GM10266 (cell line): ENCODE data around the gene RUNDC1.
A peak's percentile ranks its signal among the peaks of the same experiment; 100 is the strongest.

Source experiments
- DNase-seq: peaks from one replicate; pipeline ENCODE4 v3.0.0; 2012; ENCODE audit errors: extremely low spot score
- CTCF ChIP-seq: IDR thresholded peaks from 2 replicates; pipeline ENCODE4 v1.5.1; 2012; ENCODE audit warnings: mild to moderate bottlenecking, low read depth; ENCODE audit not compliant: control insufficient read depth, insufficient read depth; ENCODE audit errors: missing control alignments

RUNDC1 gene

DNA sequence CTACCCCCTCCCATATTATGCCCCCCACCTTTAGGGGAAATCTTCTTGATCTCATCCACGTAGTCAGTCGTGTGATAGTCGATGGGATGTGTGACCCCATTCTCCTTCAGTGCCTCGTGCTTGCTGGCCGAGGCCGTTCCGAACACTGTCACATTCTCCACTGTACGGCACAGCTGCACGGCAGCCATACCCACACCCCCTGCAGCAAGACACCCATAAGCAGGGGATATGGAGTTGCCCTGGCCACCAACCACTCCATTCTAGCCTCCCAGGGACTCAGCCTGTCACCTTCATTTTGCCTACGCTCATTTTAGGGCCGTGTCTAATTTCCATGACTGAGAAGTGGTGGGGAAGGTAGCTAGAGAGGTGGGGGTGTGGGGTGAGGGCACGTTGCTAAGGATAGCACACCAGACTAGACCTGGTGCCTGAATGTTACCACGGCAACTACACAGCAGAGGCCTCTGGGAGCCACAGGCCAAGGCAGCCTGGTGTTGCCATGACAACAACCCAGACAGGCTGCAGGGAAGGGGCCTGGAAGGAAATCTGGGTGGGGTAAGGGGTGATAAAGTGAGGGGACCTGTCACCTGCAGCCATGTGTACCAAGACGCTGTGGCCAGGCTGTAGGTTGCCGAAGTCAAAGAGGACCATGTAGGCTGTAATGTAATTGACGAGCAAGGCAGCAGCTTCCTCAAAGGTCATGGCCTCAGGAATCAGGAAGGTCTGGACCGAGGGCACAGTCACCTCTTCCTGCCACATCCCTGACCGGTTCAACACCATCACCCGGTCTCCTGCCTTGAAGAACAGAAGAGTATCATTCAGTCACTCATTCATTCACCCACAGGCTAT lies 37.9 kb downstream of the RUNDC1 start:
- no peak for DNase-seq
- no peak for TF ChIP-seq CTCF

DNA sequence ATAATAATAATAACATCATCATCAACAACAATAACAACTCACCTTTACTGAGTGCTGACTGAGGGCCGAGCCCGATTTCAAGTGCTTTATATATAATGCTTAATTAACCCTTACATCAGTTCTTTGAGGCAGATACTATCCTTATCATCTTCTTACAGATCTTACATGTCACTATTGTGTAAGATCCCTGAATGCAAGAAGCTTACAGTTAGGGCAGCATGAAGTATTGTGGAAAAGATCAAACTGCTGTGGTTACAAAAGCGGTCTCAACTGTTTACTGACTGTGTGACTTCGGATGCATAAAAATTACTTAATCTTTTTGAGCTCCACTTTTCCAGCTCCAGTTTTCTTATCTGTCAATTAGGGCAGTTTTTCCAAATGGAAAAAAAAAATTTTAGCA lies 38.6 kb downstream of the RUNDC1 start:
- TF ChIP-seq CTCF, result no peak
- DNase-seq, result no peak

- TF ChIP-seq CTCF, result no peak
- no peak for DNase-seq
Observed at GRCh38 chr17:43019418-43019817, 39.1 kb downstream of the RUNDC1 start.

DNA sequence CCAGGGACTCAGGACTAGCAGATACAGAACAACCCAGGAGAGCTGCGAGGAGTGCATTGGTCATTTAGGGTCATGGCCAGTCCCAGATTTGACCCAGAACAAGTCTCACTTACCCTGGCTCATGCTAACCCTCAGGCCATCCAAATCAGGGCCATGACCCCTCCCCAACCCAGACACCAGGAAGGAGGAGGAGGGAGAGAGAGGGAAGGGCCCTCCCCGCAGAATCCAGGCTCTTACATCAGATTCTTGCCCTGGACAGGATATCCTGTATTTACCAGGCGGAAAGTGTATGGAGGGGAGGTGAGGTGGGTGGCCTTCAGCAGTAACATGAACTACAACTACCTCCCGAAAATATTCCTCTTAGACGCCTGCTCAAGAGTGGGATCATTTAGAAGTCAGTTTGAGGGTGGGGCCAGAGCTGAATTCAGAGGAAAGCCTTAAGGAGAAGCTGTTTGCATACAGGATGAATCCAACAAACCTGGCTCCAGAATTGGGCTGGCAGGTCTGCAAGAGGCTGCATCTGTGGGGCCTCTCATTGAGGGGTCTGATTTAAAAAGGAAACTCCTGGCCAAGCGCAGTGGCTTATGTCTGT lies 39.8 kb downstream of the RUNDC1 start:
- TF ChIP-seq CTCF, result no peak

DNA sequence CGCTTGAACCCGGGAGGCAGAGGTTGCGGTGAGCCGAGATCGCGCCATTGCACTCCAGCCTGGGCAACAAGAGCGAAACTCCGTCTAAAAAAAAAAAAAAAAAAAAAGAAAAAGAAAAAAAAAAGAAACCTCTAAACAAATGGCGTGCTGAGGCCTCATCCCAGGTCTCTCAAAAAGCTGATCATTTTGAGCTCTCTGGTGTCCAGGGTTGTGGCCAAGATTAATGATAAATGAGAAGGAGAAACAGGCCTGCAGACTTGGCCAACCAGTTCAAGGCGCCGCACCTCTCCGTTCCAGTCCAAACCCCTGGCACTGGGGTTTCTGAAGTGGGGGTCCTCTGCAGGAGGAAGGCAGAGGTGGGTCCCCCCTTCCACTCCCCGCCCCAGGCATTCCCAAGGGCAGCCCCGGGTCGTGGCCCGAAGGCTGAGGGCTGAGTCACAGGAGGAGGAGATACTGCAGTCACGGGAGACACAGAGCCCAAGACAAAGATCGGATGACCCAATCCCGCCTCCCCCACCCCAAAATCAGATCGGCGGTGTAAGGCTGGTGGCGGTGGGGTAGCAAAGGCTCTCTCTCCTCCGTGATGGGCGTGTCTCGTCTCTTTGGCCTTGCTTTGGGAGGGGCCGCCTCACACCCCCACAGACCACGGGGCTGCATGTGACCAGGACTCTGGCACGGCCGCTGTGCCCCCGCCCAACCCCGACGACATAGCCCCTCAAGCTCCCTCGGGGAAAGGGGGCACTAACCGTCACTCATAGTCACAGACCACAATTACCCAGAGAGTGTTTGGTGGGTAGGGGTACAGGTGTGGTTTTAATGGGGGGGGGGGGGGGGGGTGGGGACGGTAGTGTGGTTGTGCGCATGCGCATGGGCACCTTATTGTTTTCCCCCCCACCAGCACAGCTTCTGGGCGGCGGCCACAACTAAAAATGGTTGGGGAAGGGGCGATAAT lies 40.7 kb downstream of the RUNDC1 start:
- no peak for TF ChIP-seq CTCF
- DNase-seq, result peak; percentile 61

More for the DNA sequence above, 39.8 kb downstream of the RUNDC1 start:
- no peak for DNase-seq

- TF ChIP-seq CTCF, result no peak
- peak; percentile 84 for DNase-seq
Observed at GRCh38 chr17:43021741-43022512, 41.6 kb downstream of the RUNDC1 start, which contains the start of gene VAT1. TSS of gene VAT1 (minus strand) at chr17:43022385. CDS start at chr17:43022322, 63 bp downstream.
